Erythroblast (primary cell): ENCODE results near the gene GALNT11.

Experiments
- GATA1 ChIP-seq: IDR thresholded peaks from 2 replicates; pipeline ENCODE4 v1.6.1; 2011; ENCODE audit warnings: low read depth, mild to moderate bottlenecking, control low read depth, low read length, moderate library complexity
- POLR2A ChIP-seq: IDR thresholded peaks from 2 replicates; pipeline ENCODE4 v1.6.1; 2011; ENCODE audit warnings: mild to moderate bottlenecking, low read length

DNA sequence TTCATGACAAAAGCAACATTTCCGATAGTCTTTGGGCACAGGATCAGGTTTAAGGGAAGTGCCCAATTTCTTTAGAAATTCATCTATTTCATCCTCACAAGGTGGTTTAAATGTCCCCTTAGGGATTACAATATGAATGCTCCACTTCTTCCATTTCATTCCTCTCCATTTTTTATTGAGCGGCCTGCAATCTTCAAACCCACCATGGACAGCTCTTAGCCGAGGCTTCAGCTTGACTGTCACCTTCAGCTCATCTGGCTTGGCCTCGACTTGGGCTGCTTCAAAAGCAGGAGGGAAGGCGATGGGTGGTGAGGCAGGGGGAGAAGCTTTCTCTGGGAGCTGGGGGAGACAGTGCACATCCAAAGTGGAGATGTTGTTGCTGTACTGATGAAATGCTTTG lies 123.2 kb downstream of the GALNT11 start:
- TF ChIP-seq POLR2A: no peak
- no peak for TF ChIP-seq GATA1
